ENCODE results near the gene HRCT1. TPM values are rescaled to one million over a fixed set of nuclear protein-coding genes. Genes with fewer than 3 reads are reported as not detected.
"Not testable (repeated sequence)": the region's sequence is repeated elsewhere in the genome, so short reads cannot be mapped to it uniquely, and the experiment has no call there.

The HRCT1 gene
- total RNA-seq, 1 experiment from 2014 or later, result not detected

DNA sequence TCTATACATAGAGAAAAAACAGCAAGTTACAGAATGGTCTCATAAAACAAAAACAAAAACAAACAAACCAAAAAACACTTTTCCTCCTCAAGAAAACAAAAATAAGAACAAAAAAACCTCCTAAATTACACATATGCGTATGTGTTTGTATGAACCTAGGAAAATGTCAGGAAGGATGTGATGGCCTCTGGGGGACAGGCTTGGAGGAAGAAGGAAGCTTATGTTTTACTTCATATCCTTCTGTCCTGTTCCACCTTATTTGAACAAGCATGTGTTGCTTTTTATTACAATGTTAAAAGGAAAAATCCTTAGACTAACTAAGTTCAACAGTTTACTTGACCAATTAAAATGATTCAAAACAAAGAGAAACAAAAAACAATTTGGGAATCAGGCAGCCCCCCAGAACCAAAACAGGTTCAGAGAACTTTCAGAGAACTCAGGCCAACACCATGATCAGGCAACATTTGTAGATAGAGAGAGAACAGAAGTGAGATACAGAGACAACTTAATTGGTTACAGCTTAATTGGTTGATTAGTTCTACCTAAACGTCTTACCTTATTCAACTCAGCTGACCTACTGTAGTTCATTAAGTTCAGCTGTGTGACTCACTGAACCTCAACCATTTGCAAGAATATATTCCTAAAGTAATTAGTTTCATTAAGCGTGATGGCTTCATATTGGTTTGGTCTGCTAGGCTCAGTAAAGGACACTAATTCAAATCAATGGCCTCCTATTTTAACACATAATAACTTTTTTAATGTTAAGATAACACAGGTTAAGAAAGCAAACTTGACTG is 13.4 kb downstream of the HRCT1 start:
- Histone ChIP-seq H3K4me3 (no peak overlapping the region), H3K36me3 (no peaks in the 10 kb centered on the region), H3K27ac (no peak overlapping the region), H3K9me3 (replicated peaks) (no peaks in the 10 kb centered on the region; the same call in 1 of the 2 replicates), H3K27me3 (no peaks in the 10 kb centered on the region), H3K4me1 (peaks cover 13% of the 10 kb centered on the region)
- DNase-seq, result no peak

DNA sequence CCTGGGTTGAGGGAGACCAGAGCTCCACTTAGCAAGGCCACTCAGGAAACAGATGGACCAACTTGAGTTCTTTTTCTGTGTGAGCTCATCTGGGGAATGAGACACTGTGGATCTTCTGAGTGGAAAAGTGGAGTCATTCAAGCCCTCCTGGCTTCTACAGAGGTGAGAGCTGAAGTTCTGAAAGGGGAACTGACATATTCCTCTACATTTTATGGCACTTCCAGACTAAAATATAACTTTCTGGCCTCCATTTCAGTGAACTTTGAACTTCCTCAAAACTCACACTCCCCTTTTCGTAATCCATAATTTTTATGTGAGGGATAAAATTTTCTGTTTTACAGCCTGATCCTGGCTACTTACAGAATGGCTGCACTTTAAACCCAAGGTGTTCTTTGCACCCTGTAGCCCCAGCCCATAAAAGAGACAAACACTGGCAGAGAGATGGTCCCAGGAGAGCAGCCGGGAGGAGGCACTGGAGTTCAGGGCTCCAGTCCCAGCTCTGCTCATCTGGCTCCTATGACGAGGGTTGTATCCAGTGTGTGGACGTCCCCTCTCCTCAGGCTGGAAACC is 14.1 kb downstream of the HRCT1 start:
- no peak for DNase-seq
- Histone ChIP-seq H3K4me1 (peaks cover 20% of the 10 kb centered on the region), H3K9me3 (replicated peaks) (no peaks in the 10 kb centered on the region; the same call in 1 of the 2 replicates), H3K27ac (no peak overlapping the region), H3K4me3 (no peak overlapping the region), H3K27me3 (no peaks in the 10 kb centered on the region), H3K36me3 (no peaks in the 10 kb centered on the region)

DNA sequence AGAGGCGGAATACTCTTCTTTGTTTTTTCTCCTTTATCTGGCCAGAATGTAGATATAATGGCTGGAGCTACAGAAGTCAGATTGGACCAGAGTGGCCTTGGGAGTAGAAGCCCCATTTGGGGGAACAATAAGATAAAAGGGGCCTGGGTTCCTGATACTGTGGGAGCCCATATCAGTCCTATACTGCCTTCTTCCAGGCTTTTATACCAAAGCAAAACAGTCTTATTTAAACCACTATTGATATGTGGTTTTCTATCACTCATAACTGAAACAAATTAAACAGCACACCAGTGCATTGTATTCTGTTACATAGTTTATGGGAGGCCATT is 17.6 kb downstream of the HRCT1 start:
- peaks cover 21% of the 10 kb centered on the region for H3K4me1 ChIP-seq
- DNase-seq, result no peak
- H3K36me3 ChIP-seq, result no peaks in the 10 kb centered on the region
- no peaks in the 10 kb centered on the region for H3K27me3 ChIP-seq
- peak overlapping the region; percentile 82 for H3K27ac ChIP-seq
- no peak overlapping the region for H3K4me3 ChIP-seq
- H3K9me3 ChIP-seq (replicated peaks), result no peaks in the 10 kb centered on the region; the same call in 1 of the 2 replicates

DNA sequence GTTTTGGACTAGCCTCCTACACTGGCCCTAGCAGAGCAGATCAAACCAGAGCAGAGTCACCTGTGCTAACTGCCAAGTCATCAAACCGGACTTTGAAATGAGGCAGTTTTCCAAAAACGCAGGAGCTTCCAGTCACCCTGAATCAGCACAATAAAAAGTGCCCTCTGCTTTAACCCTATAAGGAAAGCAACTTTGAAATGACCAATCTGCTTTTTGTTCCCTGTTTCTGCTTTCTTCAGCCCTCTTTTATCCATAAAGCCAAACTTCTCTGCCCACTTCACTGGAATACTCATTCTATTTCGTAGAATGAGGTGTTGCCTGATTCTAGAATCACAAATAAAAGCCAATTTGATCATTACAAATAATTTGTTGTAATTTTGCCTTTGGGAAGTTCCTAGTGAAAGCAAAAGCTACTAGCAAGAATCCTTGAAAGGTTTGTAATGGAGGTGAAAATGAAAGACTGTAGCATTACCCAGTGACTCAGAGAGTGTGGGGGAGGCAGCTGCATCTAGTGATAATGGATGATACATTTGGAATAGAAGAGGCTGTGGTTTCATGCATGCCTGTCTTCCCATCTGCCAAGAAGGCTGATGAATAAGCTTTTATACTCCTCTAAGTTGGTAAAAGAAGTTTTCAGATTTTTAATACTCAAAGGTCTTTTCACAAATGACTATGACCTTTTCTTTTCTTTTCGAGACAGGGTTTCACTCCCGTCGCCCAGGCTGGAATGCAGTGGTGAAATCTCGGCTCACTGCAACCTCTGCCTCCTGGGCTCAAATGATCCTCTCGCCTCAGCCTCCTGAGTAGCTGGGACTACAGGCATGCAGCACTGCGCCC is 18.1 kb downstream of the HRCT1 start:
- Histone ChIP-seq H3K9me3 (replicated peaks) (no peaks in the 10 kb centered on the region; the same call in 1 of the 2 replicates), H3K27ac (peak overlapping the region; percentile 82), H3K4me3 (peak overlapping the region; percentile 30), H3K27me3 (no peaks in the 10 kb centered on the region), H3K36me3 (no peaks in the 10 kb centered on the region), H3K4me1 (peaks cover 21% of the 10 kb centered on the region)
- peak; percentile 51 to 72 for DNase-seq

DNA sequence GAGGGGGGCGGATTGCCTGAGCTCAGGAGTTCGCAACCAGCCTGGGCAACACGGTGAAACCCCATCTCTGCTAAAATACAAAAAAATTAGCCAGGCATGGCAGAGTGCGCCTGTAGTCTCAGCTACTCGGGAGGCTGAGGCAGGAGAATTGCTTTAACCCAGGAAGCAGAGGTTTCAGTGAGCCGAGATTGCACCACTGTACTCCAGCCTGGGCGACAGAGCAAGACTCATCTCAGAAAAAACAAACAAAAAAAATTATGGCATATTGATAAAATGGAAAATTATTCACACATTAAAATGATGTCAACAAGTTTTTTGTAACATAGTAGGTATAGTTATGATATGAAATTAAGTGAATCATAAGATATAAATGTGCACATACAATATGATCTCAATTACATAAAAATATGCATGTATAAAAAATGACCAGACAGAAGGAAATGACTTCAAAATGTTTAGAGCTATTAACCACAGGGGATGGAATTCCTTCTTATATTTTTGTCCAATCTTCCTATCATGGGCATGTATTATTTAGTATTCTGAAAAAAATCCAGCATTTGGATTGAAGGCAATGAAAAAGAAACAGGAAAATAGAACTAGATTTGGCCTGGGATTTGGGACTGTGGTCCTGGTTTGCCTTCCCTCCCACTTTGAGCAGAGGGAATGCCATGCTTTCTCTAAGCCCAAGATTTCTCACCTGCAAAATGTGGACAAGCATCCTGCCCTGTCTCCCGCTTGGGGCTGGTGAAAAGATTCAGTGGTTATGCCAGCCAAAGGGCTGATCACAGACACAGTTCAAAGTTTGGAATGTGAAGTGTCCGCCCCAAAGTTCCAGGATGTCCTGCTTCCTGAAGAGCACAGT is 22.8 kb downstream of the HRCT1 start:
- H3K4me3 ChIP-seq, result no peak overlapping the region
- H3K27me3 ChIP-seq, result no peaks in the 10 kb centered on the region
- no peaks in the 10 kb centered on the region for H3K36me3 ChIP-seq
- no peak for DNase-seq
- H3K9me3 ChIP-seq (replicated peaks), result no peaks in the 10 kb centered on the region; the same call in 1 of the 2 replicates
- H3K27ac ChIP-seq, result no peak overlapping the region
- peaks cover 14% of the 10 kb centered on the region for H3K4me1 ChIP-seq

DNA sequence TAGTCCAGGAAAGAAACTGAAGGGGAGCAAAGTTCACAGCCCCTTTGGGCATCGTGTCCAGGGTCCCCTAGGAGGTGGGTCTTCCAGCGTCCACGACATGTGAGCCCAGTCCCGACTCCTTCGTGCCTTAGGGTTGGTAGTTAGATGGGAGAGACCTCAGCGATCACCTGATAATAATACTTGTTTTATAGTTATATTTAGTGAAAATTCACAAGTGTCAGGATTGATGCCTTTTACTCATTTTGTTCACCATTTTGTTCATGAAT is 23.4 kb downstream of the HRCT1 start:
- Histone ChIP-seq H3K27me3 (no peaks in the 10 kb centered on the region), H3K4me1 (peaks cover 9% of the 10 kb centered on the region), H3K36me3 (no peaks in the 10 kb centered on the region), H3K4me3 (no peak overlapping the region), H3K9me3 (replicated peaks) (no peaks in the 10 kb centered on the region; the same call in 1 of the 2 replicates), H3K27ac (no peak overlapping the region)
- DNase-seq, result no peak

DNA sequence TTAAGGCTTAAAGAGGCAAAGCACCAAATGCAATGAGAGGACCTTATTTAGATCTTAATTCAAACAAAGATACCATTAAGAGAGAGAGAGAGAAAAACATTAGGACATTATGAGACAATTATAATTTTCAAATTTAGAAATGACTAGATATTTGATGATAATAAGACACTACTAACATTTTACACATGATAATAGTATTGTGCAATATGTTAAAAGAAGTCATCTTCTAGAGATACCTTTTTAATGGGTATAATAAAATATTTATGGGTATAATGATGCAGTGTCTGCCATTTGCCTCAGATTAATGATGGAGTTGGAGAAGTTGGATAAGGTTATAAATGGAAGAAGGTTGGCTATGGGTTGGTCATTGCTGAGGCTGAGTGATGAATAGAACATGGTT is 24.5 kb downstream of the HRCT1 start:
- H3K27me3 ChIP-seq, result no peaks in the 10 kb centered on the region
- no peaks in the 10 kb centered on the region; the same call in 1 of the 2 replicates for H3K9me3 ChIP-seq (replicated peaks)
- H3K27ac ChIP-seq, result no peak overlapping the region
- no peak overlapping the region for H3K4me3 ChIP-seq
- no peak for DNase-seq
- no peaks in the 10 kb centered on the region for H3K36me3 ChIP-seq
- H3K4me1 ChIP-seq, result no peaks in the 10 kb centered on the region

DNA sequence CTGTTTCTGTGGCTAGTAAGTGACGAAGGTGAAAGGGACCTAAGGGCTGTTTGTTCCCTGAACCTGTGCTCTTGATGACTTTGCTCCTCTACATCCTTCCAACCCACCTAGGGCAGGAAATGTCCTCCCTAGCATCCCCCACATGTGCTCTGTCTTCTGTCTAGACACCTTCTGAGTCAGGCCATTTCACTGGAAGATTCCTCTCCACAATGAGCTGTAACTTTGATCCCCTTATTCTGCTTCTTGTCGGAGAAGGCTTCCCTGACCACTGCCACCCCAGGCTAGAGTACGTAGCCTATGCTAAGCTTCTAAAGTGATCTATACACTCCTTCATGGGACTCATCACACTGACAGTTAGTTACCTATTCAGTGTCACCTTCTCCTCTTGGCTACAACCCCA is 25.0 kb downstream of the HRCT1 start:
- Histone ChIP-seq H3K4me1 (no peaks in the 10 kb centered on the region), H3K27ac (no peak overlapping the region), H3K27me3 (no peaks in the 10 kb centered on the region), H3K9me3 (replicated peaks) (no peaks in the 10 kb centered on the region; the same call in 1 of the 2 replicates), H3K4me3 (no peak overlapping the region), H3K36me3 (no peaks in the 10 kb centered on the region)
- no peak for DNase-seq

DNA sequence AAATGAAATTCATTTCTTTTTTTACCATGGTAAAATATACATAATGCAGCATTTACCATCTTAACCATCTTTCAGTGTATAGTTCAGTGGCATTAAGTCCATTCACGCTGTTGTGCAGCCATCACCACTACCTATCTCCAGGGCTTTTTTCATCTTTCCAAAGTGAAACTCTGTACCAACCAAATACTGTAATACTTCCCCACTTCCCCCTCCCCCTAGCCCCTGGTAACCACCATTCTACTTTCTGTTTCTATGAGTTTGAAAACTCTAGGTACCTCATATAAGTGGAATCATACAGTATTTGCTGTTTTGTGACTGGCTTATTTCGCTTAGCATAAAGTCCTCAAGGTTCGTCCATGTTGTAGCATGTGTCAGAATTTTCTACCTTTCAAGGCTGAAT is 26.7 kb downstream of the HRCT1 start:
- H3K4me1 ChIP-seq, result no peaks in the 10 kb centered on the region
- no peak overlapping the region for H3K27ac ChIP-seq
- no peaks in the 10 kb centered on the region for H3K36me3 ChIP-seq
- no peak for DNase-seq
- H3K9me3 ChIP-seq (replicated peaks), result no peaks in the 10 kb centered on the region; the same call in 1 of the 2 replicates
- no peak overlapping the region for H3K4me3 ChIP-seq
- no peaks in the 10 kb centered on the region for H3K27me3 ChIP-seq

DNA sequence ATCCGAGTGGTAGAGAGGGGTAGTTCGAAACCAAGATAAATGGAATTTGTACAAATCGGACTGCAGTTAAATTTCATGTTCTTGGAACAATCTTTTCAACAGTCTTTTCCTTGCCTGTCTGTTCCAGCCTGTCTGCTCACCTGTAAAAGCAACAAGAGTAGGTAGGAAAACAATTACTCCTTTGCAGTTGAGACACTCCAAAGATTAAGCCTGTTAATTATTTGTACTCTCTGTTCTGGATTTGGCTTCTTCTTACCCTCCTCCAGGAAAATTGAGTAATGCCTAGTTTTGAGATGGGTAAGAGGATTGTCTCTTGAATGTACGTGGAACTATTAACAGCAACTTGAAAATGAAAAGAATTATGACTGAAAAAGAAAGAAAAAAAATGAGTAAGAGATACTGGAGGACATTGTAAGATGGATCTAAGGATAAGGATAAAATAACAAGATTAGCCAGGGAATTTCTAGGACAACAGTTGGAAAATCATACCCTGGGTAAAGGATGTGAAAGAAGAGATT is 27.6 kb downstream of the HRCT1 start:
- no peaks in the 10 kb centered on the region for H3K27me3 ChIP-seq
- no peak for DNase-seq
- H3K27ac ChIP-seq, result no peak overlapping the region
- H3K4me1 ChIP-seq, result no peaks in the 10 kb centered on the region
- H3K36me3 ChIP-seq, result no peaks in the 10 kb centered on the region
- no peak overlapping the region for H3K4me3 ChIP-seq
- H3K9me3 ChIP-seq (replicated peaks), result no peaks in the 10 kb centered on the region; the same call in 1 of the 2 replicates

DNA sequence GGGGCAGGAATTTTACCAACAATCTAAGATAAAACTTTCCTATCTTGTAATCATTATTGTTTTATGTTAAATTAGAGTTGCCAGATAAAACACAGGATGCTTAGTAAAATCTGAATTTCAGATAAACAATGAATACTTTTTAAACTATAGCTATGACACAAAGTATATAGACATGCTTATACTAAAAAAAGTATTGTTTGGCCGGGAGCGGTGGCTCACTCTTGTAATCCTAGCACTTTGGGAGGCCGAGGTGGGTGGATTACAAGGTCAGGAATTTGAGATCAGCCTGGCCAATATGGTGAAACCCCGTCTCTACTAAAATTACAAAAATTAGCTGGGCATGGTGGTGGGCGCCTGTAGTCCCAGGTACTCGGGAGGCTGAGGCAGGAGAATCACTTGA is 28.1 kb downstream of the HRCT1 start:
- not testable (repeated sequence) for H3K4me3 ChIP-seq; DNase-seq; H3K4me1 ChIP-seq; H3K9me3 ChIP-seq (replicated peaks); H3K36me3 ChIP-seq; H3K27me3 ChIP-seq; H3K27ac ChIP-seq

DNA sequence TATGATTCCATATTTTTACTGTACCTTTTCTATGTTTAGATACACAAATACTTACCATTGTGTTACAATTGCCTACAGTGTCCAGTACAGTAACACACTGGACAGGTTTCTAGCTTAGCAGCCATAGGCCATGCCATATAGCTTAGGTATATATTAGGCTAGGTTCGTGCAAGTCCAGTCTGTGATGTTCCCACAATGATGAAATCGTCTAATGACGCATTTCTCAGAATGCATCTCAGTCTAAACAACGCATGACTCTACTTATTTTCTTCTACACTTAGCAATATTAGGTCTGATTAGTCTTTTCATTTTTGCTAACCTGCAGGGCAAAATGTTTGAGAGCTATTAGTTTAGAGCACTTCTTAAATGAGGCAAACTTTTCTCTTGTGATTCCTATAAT is 29.3 kb downstream of the HRCT1 start:
- Histone ChIP-seq H3K27me3 (no peaks in the 10 kb centered on the region), H3K36me3 (no peaks in the 10 kb centered on the region), H3K4me1 (no peaks in the 10 kb centered on the region; the same call in 1 of the 2 replicates), H3K4me3 (no peak overlapping the region), H3K27ac (no peak overlapping the region), H3K9me3 (replicated peaks) (no peaks in the 10 kb centered on the region; the same call in 1 of the 2 replicates)
- no peak for DNase-seq

DNA sequence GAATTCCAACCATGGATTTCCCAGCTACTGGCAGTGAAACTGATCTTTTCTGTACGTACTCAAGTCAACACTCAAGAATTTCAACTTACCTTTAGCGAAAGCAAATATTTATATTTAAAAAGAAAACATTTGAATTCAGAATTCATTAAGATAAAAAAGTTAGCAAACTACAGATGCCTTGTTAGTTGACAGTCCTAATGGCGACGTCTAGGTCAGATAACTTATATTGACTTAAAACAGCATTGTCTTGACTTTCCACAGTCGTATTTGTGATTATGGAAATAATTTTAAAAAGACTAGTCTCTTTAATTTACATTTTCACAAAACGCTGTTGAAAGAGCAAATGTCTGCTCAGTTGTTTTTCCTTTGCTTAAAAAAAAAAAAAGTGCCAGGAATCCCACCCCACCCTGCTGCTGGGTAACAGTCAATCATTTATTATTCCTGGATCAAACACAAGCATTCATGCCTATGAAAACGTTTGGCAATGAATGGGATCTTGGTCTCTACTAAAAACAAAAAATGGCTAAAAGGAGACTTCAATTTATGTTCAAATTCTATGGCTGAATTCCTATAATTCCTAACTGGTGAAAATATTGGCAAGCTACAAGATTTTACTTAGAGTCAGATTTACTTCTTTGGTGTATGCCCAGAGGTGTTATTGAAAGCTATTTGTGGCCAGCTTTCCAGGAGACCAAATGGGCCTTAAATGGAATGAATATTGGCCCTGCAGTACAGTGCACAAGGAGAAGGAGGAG is 29.9 kb downstream of the HRCT1 start:
- no peaks in the 10 kb centered on the region for H3K27me3 ChIP-seq
- no peak overlapping the region for H3K4me3 ChIP-seq
- no peak overlapping the region for H3K27ac ChIP-seq
- DNase-seq, result no peak
- H3K4me1 ChIP-seq, result no peaks in the 10 kb centered on the region; the same call in 1 of the 2 replicates
- no peaks in the 10 kb centered on the region; the same call in 1 of the 2 replicates for H3K9me3 ChIP-seq (replicated peaks)
- H3K36me3 ChIP-seq, result no peaks in the 10 kb centered on the region

DNA sequence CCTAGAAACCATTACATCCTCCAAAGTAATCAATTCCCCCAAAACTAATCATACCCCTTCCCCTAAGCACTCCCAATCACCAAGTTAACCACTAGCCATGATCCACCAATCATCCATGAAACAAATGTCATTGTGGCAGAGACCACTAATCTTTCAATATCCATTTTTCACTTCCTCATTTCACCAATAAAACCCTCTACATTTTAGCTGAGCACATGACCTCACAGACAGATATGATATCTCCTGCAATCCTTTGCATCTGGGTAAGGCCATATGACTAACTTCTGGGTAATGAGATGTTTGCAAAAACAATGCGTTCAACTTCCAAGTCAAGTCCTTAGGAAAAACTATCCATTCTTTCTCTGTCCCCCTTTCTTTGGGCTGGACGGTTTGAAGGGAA is 31.2 kb downstream of the HRCT1 start:
- Histone ChIP-seq H3K4me1 (no peaks in the 10 kb centered on the region; the same call in 1 of the 2 replicates), H3K4me3 (no peak overlapping the region), H3K36me3 (no peaks in the 10 kb centered on the region), H3K27me3 (no peaks in the 10 kb centered on the region), H3K27ac (no peak overlapping the region), H3K9me3 (replicated peaks) (no peaks in the 10 kb centered on the region; the same call in 1 of the 2 replicates)
- no peak for DNase-seq
